Osteoblast (primary cell): ENCODE measurements around the gene AHI1. TPM values are rescaled to one million over a fixed set of nuclear protein-coding genes. Genes with fewer than 3 reads are reported as not detected.

ENCODE experiments used
- DNase-seq: peaks from one replicate; pipeline ENCODE4 v3.0.0; 2011; ENCODE audit warnings: low spot score, mixed read lengths; ENCODE audit not compliant: insufficient read length; ENCODE audit errors: missing footprints
- H2AFZ ChIP-seq: 2 replicates; pipeline ENCODE4 v1.6.0; 2011; ENCODE audit warnings: mild to moderate bottlenecking, low read length
- H3K27ac ChIP-seq: 2 replicates; pipeline ENCODE4 v1.5.1; 2011; ENCODE audit warnings: mild to moderate bottlenecking, low read depth, low read length, moderate library complexity
- H3K27me3 ChIP-seq: 2 replicates; pipeline ENCODE4 v1.6.0; 2012; ENCODE audit warnings: mild to moderate bottlenecking, control low read depth, inconsistent platforms, low read length, moderate library complexity; ENCODE audit not compliant: insufficient read depth
- H3K36me3 ChIP-seq: 2 replicates; pipeline ENCODE4 v1.5.1; 2011; ENCODE audit warnings: mild to moderate bottlenecking, low read length, control low read depth, moderate library complexity; ENCODE audit not compliant: insufficient read depth
- H3K4me1 ChIP-seq: 2 replicates; pipeline ENCODE4 v1.5.1; 2011; ENCODE audit warnings: mild to moderate bottlenecking, low read length, control low read depth, moderate library complexity; ENCODE audit not compliant: insufficient read depth
- H3K4me2 ChIP-seq: 2 replicates; pipeline ENCODE4 v1.6.0; 2011; ENCODE audit warnings: mild to moderate bottlenecking, low read length; ENCODE audit not compliant: insufficient read depth
- H3K4me3 ChIP-seq: fragments of 200-600 bp; sonication (generic); 3 replicates; pipeline ENCODE4 v1.5.1; 2012; ENCODE audit warnings: mild to moderate bottlenecking, low read length, inconsistent platforms; ENCODE audit not compliant: insufficient read depth
- H3K79me2 ChIP-seq: 2 replicates; pipeline ENCODE4 v1.6.0; 2012; ENCODE audit warnings: mild to moderate bottlenecking, low read length, control low read depth, inconsistent platforms; ENCODE audit not compliant: insufficient read depth
- H3K9me3 ChIP-seq: 2 replicates; pipeline ENCODE4 v1.5.1; 2011; ENCODE audit warnings: low read depth, low read length, control low read depth
- H4K20me1 ChIP-seq: 2 replicates; pipeline ENCODE4 v1.6.0; 2012; ENCODE audit warnings: mild to moderate bottlenecking, low read length, control low read depth; ENCODE audit not compliant: insufficient read depth
- total RNA-seq: library from RNA; depleted of rRNA; stranded (reverse); fragments of >200 nt; gene quantifications from 2 replicates; pipeline ENCODE4 v1.2.3, GENCODE V29; 2012
- TF ChIP-seq, protein P1 (sequence below): IDR thresholded peaks from 2 replicates; pipeline ENCODE4 v1.5.1; 2011; ENCODE audit warnings: mild to moderate bottlenecking, low read depth, low read length, moderate library complexity; ENCODE audit errors: extremely low read depth

AHI1 gene
- total RNA-seq, 1 donor, result 50.3 TPM

DNA sequence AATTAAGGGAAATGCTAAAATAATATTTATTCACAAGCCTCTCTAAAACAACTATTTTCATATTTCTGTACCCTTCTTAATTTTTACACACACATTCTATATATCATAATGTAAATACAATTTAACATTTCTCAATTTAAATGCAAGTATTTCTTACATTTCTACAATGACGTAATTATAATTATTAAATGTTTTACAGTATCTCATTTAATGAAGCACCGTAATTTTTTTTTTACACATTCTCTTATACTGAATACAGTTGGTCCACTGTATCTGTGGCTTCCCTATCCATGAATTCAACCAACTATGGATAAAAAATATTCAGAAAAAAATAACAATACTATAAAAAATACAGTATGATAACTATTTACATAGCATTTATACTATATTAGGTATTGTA is 85.7 kb downstream of the AHI1 start:
- H4K20me1 ChIP-seq, result no peaks in the 10 kb centered on the region
- no peak overlapping the region for H3K4me2 ChIP-seq
- H3K27ac ChIP-seq, result no peak overlapping the region
- DNase-seq, result no peak
- H3K27me3 ChIP-seq, result no peaks in the 10 kb centered on the region
- H2AFZ ChIP-seq, result no peak overlapping the region
- TF ChIP-seq, protein P1, sequence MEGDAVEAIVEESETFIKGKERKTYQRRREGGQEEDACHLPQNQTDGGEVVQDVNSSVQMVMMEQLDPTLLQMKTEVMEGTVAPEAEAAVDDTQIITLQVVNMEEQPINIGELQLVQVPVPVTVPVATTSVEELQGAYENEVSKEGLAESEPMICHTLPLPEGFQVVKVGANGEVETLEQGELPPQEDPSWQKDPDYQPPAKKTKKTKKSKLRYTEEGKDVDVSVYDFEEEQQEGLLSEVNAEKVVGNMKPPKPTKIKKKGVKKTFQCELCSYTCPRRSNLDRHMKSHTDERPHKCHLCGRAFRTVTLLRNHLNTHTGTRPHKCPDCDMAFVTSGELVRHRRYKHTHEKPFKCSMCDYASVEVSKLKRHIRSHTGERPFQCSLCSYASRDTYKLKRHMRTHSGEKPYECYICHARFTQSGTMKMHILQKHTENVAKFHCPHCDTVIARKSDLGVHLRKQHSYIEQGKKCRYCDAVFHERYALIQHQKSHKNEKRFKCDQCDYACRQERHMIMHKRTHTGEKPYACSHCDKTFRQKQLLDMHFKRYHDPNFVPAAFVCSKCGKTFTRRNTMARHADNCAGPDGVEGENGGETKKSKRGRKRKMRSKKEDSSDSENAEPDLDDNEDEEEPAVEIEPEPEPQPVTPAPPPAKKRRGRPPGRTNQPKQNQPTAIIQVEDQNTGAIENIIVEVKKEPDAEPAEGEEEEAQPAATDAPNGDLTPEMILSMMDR, result no peak
- H3K4me1 ChIP-seq, result no peaks in the 10 kb centered on the region
- H3K36me3 ChIP-seq, result peaks cover 22% of the 10 kb centered on the region
- H3K79me2 ChIP-seq, result no peaks in the 10 kb centered on the region
- H3K4me3 ChIP-seq, result no peak overlapping the region
- no peaks in the 10 kb centered on the region for H3K9me3 ChIP-seq

DNA sequence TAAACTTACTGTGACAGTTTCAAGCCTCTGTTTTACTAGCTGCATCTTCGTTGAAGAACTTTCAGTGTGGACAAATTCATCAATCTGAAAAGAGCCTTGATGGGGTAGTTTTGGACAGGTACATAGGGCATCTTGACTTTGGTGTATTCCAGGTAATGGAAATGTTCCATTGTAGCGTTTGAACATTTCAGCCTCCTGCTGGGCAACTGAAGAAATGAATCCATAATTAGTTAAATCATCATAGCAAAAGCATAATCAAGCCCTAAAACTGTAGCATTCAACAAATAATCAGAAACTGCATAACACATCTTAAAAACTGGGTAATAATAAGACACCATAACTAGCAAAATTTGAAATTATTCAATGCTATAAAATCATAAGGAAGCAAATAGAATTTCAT is 86.2 kb downstream of the AHI1 start:
- no peak overlapping the region for H3K27ac ChIP-seq
- no peaks in the 10 kb centered on the region for H4K20me1 ChIP-seq
- no peaks in the 10 kb centered on the region for H3K9me3 ChIP-seq
- H3K79me2 ChIP-seq, result no peaks in the 10 kb centered on the region
- DNase-seq, result no peak
- peaks cover 22% of the 10 kb centered on the region for H3K36me3 ChIP-seq
- TF ChIP-seq, protein P1, result peak; percentile 38
- no peaks in the 10 kb centered on the region for H3K4me1 ChIP-seq
- no peaks in the 10 kb centered on the region for H3K27me3 ChIP-seq
- H2AFZ ChIP-seq, result no peak overlapping the region
- no peak overlapping the region for H3K4me3 ChIP-seq
- H3K4me2 ChIP-seq, result no peak overlapping the region

GRCh38 chr6:135410856-135411255 is 86.7 kb downstream of the AHI1 start:
- Histone ChIP-seq H3K4me3 (no peak overlapping the region), H2AFZ (no peak overlapping the region), H3K79me2 (no peaks in the 10 kb centered on the region), H4K20me1 (no peaks in the 10 kb centered on the region), H3K36me3 (peaks cover 26% of the 10 kb centered on the region), H3K4me2 (no peak overlapping the region), H3K9me3 (no peaks in the 10 kb centered on the region), H3K27ac (no peak overlapping the region), H3K4me1 (no peaks in the 10 kb centered on the region), H3K27me3 (no peaks in the 10 kb centered on the region)
- TF ChIP-seq, protein P1, result no peak
- no peak for DNase-seq

GRCh38 chr6:135403584-135403983 is 94.0 kb downstream of the AHI1 start:
- Histone ChIP-seq H3K27me3 (no peaks in the 10 kb centered on the region), H4K20me1 (no peaks in the 10 kb centered on the region), H3K4me2 (no peak overlapping the region), H3K27ac (no peak overlapping the region), H3K9me3 (no peaks in the 10 kb centered on the region), H3K79me2 (no peaks in the 10 kb centered on the region), H3K4me3 (no peak overlapping the region), H3K4me1 (no peaks in the 10 kb centered on the region), H2AFZ (no peak overlapping the region), H3K36me3 (peaks cover 25% of the 10 kb centered on the region)
- TF ChIP-seq, protein P1, result no peak
- no peak for DNase-seq
